ENCODE results near the gene INHBC.
"Not testable (repeated sequence)": the region's sequence is repeated elsewhere in the genome, so short reads cannot be mapped to it uniquely, and the experiment has no call there.

The INHBC gene

GRCh38 chr12:57488402-57489156 is 54.0 kb downstream of the INHBC start:
- peak; percentile 57 for DNase-seq

GRCh38 chr12:57489157-57489641 is 54.6 kb downstream of the INHBC start:
- DNase-seq, result no peak

DNA sequence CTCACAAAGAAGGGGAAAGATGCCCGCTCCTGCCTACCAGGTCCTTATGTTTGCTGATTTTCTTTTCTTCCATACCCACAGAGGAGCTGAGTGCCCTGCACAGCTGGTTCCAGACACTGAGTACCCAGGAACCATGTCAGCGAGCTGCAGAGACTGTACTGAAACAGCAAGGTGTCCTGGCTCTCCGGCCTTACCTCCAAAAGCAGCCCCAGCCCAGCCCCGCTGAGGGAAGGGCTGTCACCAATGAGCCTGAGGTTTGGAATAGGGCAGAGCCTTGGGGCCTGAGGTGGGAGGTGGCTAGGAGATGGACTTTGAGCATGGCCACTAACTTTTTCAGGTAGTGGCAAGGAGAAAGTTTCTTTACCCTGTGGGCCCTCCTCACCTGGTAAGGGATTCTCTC is 55.5 kb downstream of the INHBC start:
- no peak for DNase-seq

- peak; percentile 67 for DNase-seq
Measured at GRCh38 chr12:57491393-57492280, 57.1 kb downstream of the INHBC start.

GRCh38 chr12:57495051-57495701 is 60.6 kb downstream of the INHBC start:
- DNase-seq, result not testable (repeated sequence)

- DNase-seq, result no peak
Measured at GRCh38 chr12:57496822-57497221, 62.2 kb downstream of the INHBC start.

DNA sequence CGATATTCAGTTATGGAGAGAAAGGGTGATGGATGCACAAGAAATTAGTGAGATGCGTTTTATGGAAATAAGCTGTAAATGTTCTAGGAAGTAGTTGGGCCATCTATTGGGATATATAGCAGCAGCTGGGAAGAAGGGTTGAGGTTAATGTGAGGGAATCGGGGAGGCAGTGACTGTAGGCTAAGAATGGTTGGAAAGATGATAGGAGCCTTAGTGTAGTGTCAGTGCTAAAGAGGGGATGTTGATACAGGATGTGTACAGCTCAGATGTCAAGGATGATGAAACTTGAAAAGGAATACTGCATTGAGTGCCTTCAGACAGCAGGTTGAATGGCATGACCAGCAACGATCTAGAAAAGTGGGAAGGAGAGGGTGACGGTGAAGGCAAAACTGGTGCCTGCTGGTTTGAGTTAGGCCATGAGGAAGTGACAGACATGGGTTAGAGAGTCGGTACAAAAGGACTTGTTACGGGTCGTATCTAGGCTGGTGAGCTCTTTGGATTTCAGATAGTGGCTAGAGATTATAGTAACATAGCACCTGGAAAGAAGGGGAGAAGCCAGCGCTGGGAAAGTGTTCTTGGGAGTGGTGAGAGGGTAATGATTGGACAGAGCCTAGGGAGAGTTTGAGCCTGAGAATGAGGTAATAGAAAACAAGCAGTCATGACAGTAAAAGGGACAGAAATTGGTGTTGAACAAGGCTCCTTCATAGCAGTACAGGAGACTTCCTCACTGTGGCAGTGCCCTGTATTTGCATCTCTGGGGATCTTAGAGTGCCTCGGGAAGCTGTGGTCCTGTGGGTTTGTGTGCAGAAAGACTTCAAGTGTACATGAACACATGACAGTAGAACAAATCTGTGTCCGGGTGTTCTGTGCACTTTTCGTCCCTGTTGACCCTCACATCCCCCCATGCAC is 62.9 kb downstream of the INHBC start:
- DNase-seq, result no peak

DNA sequence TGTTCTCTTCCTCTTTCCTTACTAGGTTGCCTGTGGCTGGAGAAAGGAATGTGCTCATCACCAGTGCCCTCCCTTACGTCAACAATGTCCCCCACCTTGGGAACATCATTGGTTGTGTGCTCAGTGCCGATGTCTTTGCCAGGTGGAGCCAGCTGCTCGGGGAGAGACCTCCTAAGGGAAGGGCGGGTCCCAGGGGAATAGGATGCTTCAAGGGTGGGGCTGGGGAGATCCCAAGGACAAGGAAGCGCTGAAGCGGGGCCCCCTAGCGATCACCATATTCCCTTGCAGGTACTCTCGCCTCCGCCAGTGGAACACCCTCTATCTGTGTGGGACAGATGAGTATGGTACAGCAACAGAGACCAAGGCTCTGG is 63.5 kb downstream of the INHBC start:
- DNase-seq, result no peak

DNA sequence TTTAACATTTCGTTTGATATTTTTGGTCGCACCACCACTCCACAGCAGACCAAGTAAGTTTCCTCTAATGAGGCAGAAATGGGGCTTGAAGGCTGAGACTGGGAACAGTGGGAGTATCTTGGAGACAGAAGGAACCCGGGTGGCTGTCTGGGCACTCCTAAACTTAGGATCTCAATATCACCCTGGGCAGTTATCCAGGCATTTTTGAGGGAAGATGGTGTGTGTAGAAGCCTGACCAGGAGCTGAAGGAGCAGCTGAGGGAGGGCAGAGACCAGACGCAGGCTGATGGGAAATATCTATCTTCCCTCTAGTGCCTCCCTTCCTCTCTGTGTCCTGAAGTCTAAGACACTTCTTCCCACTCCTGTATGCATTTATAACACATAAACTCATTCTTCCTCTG is 64.0 kb downstream of the INHBC start:
- DNase-seq, result no peak

DNA sequence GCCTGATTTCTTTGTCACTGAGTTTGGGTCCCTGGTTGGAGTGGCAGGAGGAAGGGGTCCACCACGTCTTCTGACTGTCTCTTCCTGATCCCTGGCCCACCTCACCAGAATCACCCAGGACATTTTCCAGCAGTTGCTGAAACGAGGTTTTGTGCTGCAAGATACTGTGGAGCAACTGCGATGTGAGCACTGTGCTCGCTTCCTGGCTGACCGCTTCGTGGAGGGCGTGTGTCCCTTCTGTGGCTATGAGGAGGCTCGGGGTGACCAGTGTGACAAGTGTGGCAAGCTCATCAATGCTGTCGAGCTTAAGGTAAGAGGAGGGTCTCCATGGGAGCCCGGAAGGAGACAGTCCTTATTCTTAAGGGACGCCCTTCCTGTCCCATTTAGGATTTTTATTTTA is 65.6 kb downstream of the INHBC start:
- DNase-seq, result no peak

Data from DMS53 (cell line).